ENCODE data around the gene MAD1L1. TPM values are rescaled to one million over a fixed set of nuclear protein-coding genes. Genes with fewer than 3 reads are reported as not detected.
A peak's percentile ranks its signal among the peaks of the same experiment; 100 is the strongest.

Gene MAD1L1
- total RNA-seq, 1 experiment from 2014 or later: 38.5 TPM

- Histone ChIP-seq H3K27me3 (ENCODE audit: insufficient read depth, low read length) (no peaks in the 10 kb centered on the region), H3K36me3 (ENCODE audit: control insufficient read depth in 1 of 2, insufficient read depth in 2 of 2, low read length in 2 of 2) (no peaks in the 10 kb centered on the region), H3K9ac (ENCODE audit: low read length) (no peak overlapping the region), H3K4me3 (replicated peaks in 1 of 2; ENCODE audit: low read depth in 1 of 2, low read length in 2 of 2) (no peak overlapping the region), H3K27ac (ENCODE audit: low read depth, low read length) (no peak overlapping the region), H4K20me1 (ENCODE audit: insufficient read depth) (no peaks in the 10 kb centered on the region), H3K4me2 (ENCODE audit: low read length) (no peak overlapping the region), H3K79me2 (ENCODE audit: insufficient read depth, low read length) (no peaks in the 10 kb centered on the region), H3K9me2 (ENCODE audit: insufficient read depth) (no peaks in the 10 kb centered on the region), H3K9me3 (ENCODE audit: control insufficient read depth in 1 of 2, insufficient read depth in 1 of 2, low read depth in 1 of 2, low read length in 2 of 2) (no peaks in the 10 kb centered on the region), H2AFZ (ENCODE audit: low read depth, low read length, poor library complexity, severe bottlenecking) (no peak overlapping the region), H3K4me1 (ENCODE audit: control insufficient read depth in 1 of 2, insufficient read depth in 2 of 2, low read length in 2 of 2) (no peaks in the 10 kb centered on the region)
- intact Hi-C loops (cut with micrococcal nuclease): no loop called here
- ATAC-seq: 0 out of 2 replicates have a peak, but pooled peaks have one; percentile 27
- DNase-seq (ENCODE audit: low read depth, low spot score): no peak
- POLR2A ChIA-PET: no interaction called here
- RAD21 ChIA-PET (ENCODE audit: low non-redundant PET in 1 of 2, low total read pairs in 2 of 2, uncharacterized antibody in 2 of 2, unreplicated experiment in 2 of 2): no interaction called here
- CTCF ChIA-PET: no interaction called here
- TF ChIP-seq TCF7L2 (IDR thresholded peaks at IDR 0.05; ENCODE audit: borderline replicate concordance, extremely low read depth, insufficient read depth, insufficient read length) (no peak), EZH2 (IDR thresholded peaks at IDR 0.05) (no peak), ATF3 (IDR thresholded peaks at IDR 0.05) (no peak), EGR1 (IDR thresholded peaks at IDR 0.05; ENCODE audit: low read depth) (no peak), CEBPB (IDR thresholded peaks at IDR 0.05; ENCODE audit: low read depth) (no peak), ELF1 (IDR thresholded peaks at IDR 0.05; ENCODE audit: borderline replicate concordance, low read depth) (no peak), SIN3A (IDR thresholded peaks at IDR 0.05; ENCODE audit: low read depth) (no peak), CBX3 (IDR thresholded peaks at IDR 0.05; ENCODE audit: low read depth) (no peak), REST (IDR thresholded peaks at IDR 0.05; ENCODE audit: low read depth) (no peak), JUND (IDR thresholded peaks at IDR 0.05) (no peak)
- TF ChIP-seq, protein P1, sequence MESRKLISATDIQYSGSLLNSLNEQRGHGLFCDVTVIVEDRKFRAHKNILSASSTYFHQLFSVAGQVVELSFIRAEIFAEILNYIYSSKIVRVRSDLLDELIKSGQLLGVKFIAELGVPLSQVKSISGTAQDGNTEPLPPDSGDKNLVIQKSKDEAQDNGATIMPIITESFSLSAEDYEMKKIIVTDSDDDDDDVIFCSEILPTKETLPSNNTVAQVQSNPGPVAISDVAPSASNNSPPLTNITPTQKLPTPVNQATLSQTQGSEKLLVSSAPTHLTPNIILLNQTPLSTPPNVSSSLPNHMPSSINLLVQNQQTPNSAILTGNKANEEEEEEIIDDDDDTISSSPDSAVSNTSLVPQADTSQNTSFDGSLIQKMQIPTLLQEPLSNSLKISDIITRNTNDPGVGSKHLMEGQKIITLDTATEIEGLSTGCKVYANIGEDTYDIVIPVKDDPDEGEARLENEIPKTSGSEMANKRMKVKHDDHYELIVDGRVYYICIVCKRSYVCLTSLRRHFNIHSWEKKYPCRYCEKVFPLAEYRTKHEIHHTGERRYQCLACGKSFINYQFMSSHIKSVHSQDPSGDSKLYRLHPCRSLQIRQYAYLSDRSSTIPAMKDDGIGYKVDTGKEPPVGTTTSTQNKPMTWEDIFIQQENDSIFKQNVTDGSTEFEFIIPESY (IDR thresholded peaks at IDR 0.05; ENCODE audit: extremely low read depth, insufficient replicate concordance, low read length): no peak
- TF ChIP-seq, protein P2, sequence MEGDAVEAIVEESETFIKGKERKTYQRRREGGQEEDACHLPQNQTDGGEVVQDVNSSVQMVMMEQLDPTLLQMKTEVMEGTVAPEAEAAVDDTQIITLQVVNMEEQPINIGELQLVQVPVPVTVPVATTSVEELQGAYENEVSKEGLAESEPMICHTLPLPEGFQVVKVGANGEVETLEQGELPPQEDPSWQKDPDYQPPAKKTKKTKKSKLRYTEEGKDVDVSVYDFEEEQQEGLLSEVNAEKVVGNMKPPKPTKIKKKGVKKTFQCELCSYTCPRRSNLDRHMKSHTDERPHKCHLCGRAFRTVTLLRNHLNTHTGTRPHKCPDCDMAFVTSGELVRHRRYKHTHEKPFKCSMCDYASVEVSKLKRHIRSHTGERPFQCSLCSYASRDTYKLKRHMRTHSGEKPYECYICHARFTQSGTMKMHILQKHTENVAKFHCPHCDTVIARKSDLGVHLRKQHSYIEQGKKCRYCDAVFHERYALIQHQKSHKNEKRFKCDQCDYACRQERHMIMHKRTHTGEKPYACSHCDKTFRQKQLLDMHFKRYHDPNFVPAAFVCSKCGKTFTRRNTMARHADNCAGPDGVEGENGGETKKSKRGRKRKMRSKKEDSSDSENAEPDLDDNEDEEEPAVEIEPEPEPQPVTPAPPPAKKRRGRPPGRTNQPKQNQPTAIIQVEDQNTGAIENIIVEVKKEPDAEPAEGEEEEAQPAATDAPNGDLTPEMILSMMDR (IDR thresholded peaks at IDR 0.05 in 2 of 3, conservative IDR thresholded peaks at IDR 0.05 in 1 of 3; ENCODE audit: borderline replicate concordance in 1 of 3, insufficient read depth in 1 of 3, low read depth in 2 of 3, low read length in 2 of 3): no peak
- no TSS peak for BruUV-seq (replicated peaks)
Measured at GRCh38 chr7:1909476-1909875, 323.3 kb downstream of the MAD1L1 start.
